MV-4-11 (cell line): ENCODE measurements around the gene EFCAB12.
"Not testable (repeated sequence)": the region's sequence is repeated elsewhere in the genome, so short reads cannot be mapped to it uniquely, and the experiment has no call there.

Source experiments
- DNase-seq: peaks from one replicate; lab custom pipeline; 2025; lab: John Stamatoyannopoulos, UW

The EFCAB12 gene

GRCh38 chr3:129393760-129394564, 34.5 kb downstream of the EFCAB12 start:
- not testable (repeated sequence) for DNase-seq

GRCh38 chr3:129393271-129393670, 35.2 kb downstream of the EFCAB12 start:
- DNase-seq = no peak

DNA sequence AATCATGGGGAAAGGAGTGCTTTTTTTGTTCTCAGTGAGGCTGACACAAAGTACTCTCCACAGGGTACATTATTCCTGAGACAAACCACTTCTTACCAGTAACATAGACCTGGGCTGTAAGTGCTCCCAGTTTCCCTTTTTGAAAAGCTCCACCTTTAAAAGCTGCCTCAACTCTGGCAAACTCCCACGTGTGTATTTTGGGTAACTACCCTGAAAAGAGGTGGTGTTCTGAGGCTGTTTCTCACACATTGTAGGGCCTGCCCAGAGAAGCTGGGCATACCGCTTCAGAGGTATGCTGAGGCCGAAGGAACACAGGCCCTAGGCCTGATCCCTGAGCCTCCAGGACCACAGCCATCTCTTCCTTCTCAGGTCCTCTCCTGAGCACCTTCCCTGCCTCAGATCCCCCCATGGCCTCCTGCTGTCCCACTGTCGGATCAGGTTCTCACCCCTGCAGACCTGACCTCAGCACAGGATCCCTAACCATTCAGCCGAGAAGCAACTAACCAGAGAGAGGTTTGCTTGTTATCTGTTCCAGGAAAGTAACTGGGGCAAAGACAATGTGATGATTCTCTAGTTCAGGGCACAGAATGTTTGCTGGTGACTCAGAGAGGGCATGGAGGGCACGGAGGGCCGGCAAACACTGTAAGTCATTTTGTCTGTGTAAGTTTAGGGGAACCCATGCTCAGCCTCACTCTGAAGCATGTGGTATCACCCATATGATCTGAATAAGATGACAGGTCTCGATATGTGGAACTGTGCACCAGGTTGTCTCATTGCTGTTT, 36.1 kb downstream of the EFCAB12 start:
- not testable (repeated sequence) for DNase-seq

DNA sequence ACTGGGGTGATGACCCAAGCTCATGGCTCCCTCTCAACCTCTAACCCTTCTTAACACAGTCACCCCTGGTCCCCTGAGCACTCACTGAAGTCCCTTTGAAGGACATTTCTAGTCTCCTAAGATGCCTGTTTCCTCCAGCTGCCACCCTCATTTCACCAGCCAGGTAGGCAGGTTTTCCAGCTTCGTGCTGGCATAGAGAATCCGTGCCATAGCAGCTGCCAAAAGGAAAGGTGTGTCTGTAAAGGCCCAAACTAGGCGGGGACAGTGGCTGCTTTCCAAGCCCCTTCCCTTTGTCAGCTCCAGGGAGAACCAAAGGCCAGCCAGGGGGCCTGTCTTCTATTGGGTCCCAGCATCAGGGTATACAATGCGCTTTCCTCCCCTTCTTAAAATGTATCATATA, 36.9 kb downstream of the EFCAB12 start:
- not testable (repeated sequence) for DNase-seq

DNA sequence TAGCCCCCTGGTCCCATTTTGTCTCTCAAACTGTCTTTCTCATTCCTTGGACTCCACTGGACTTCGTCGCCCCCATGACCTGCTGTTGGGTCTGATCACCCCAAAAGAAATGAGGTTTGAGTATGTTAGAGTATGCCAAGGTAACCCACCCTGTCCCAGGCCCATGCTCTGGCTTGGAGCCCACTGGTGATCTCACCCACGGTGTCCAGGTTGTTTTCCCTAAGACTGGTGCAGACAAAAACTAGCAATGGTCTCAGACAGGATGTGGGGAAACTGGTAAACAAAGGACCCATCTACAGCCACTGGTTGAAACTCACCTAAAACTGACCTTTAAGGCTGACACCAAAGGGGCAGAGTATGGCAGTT, 38.9 kb downstream of the EFCAB12 start:
- DNase-seq = no peak

- not testable (repeated sequence) for DNase-seq
Measured at GRCh38 chr3:129388791-129389571, 39.5 kb downstream of the EFCAB12 start.

DNA sequence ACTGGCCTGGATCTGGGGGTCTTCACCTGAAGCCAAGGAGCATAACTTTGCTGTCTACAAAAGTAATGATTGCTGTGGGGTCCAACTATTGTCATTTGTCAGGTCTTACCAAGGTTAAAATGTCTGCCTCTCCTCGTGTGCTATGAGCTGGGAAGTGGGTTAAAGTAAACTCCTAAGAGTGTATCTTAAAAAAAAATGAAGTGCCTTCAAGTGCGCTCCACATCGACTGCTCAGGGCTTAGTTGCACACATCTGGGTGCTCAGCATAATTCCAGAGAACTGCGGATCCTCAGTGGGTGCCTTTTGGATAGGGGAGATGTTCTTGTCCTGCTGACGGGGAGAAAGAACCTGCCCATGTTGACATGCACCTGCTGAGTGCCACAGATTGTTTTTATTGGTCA, 40.9 kb downstream of the EFCAB12 start:
- DNase-seq = no peak

- no peak for DNase-seq
Measured at GRCh38 chr3:129386984-129387383, 41.5 kb downstream of the EFCAB12 start.

DNA sequence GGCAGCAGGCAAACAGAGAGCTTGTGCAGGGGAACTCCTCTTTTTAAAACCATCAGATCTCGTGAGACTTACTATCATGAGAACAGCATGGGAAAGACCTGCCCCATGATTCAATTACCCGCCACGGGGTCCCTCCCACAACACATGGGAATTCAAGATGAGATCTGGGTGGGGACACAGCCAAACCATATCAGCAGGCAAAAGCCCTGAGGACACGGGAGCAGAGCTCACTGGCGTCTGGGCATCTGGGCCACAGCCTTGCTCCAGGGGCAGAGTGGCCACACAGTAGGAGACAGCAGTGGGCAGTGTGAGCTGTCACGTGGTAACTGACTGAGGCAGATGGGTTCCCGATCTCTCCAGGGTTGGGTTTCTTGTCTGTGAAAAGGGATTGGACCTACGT, 42.9 kb downstream of the EFCAB12 start:
- DNase-seq = not testable (repeated sequence)

- DNase-seq = no peak
Measured at GRCh38 chr3:129384594-129385323, 43.7 kb downstream of the EFCAB12 start.

DNA sequence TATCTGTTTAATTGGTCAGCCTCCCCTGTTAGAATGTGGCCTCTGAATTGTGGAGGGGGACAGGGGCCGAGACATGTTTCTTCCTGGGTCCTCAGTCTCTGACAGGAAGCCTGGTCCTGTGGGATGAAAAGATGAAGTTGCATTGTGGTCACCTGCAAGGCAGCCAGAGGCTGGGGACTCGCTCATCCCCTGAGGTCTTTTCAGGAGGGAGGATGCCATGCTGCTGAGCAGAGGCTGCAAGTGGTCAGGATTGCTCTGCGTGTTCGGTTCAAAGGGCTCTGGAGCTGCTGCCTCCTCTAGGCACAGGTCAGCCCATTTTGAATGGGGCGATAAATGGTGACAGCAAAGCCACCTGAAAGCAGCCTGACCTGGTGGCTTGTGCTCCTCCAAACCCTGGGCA, 44.3 kb downstream of the EFCAB12 start:
- not testable (repeated sequence) for DNase-seq

GRCh38 chr3:129383292-129383860, 45.1 kb downstream of the EFCAB12 start:
- DNase-seq = peak; percentile 56

- DNase-seq = peak; percentile 9
Measured at GRCh38 chr3:129382366-129382765, 46.1 kb downstream of the EFCAB12 start.

GRCh38 chr3:129379582-129380358, 48.7 kb downstream of the EFCAB12 start:
- DNase-seq = peak; percentile 23

GRCh38 chr3:129378949-129379348, 49.5 kb downstream of the EFCAB12 start:
- no peak for DNase-seq

GRCh38 chr3:129377615-129378014, 50.8 kb downstream of the EFCAB12 start:
- no peak for DNase-seq

GRCh38 chr3:129375099-129375498, 53.3 kb downstream of the EFCAB12 start:
- no peak for DNase-seq

GRCh38 chr3:129371041-129371826, 57.2 kb downstream of the EFCAB12 start:
- DNase-seq = no peak

DNA sequence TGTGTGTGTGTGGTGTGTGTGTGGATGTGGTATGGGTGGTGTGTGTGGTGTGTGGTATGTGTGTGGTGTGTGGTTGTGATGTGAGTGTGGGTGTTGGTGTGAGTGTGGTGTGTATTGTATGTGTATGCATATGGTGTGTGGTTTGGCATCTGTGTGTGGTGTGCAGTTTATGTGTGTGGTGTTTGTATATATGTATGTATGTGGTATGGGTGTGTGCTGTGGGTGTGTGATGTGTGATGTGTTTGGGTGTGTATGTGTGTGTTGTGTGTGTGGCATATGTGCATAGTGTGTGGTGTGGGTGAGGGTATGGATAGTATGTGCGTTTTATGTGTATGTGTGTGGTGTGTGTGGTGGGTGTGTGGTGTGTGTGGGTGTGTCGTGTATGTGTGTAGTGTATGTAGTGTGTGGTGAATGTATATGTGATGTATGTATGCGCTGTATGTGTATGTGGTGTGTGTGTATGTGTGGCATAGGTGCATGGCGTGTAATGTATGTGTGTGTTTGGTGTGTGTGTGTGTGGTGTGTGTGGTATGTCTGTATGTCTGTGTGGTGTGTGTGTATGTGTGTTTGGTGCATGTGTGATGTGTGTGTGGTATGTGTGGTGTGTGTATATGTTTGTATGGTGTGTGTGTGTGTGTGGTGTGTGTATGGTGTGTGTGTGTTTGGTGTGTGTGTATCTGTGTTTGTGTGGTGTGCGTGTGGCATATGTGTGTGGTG, 58.0 kb downstream of the EFCAB12 start:
- DNase-seq = no peak
